ENCODE measurements around the gene ADH5. TPM values are rescaled to one million over a fixed set of nuclear protein-coding genes. Genes with fewer than 3 reads are reported as not detected.

Gene ADH5
- total and polyA plus RNA-seq, 2 of the 8 experiments (the other 6 are each of a cell fraction or from before 2014, with no cell fraction given), result 223 to 327 TPM

DNA sequence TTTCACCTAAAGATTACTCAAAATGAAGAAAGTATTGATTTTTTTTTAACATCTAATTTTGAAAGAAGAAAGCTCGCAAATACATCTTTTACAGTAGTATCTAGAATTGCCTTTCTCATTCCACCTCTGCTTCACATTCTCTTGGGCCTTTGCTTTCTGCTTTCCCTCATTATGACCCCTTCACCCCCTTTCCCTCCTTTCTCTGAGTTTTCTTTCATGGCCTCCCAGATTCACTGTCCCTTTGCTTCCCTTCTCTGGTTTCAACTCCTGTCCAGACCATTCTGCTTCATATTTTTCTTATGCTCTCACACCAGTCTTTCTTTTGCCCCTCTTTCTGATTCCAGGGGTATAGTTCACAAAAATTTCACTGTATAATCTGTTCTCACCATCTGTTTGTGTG is 29.0 kb downstream of the ADH5 start:
- Histone ChIP-seq H4K20me1 (replicated peaks in 1 of 2; ENCODE audit: control insufficient read depth in 1 of 2, insufficient read depth in 2 of 2, low read length in 2 of 2) (peaks cover 0 to 2% of the 10 kb centered on the region in 2 experiments), H4K5ac (ENCODE audit: insufficient read length, low read depth, low read length) (no peak overlapping the region), H2AK5ac (ENCODE audit: low read depth, low read length) (no peak overlapping the region), H3K27me3 (replicated peaks in 1 of 4; ENCODE audit: control insufficient read depth in 3 of 4, extremely low read depth in 1 of 4, insufficient read depth in 3 of 4, low read length in 3 of 4) (no peaks in the 10 kb centered on the region), H3K9ac (replicated peaks in 1 of 4; ENCODE audit: extremely low read depth in 1 of 4, low read depth in 3 of 4, low read length in 3 of 4) (no peak overlapping the region), H3K79me1 (ENCODE audit: low read depth, low read length) (no peaks in the 10 kb centered on the region), H3K18ac (ENCODE audit: extremely low read depth, low read length) (no peak overlapping the region), H2BK15ac (ENCODE audit: low read length) (no peak overlapping the region), H3K9me3 (ENCODE audit: insufficient read depth in 2 of 2, low read depth in 1 of 2, low read length in 1 of 2) (no peaks in the 10 kb centered on the region), H3K79me2 (ENCODE audit: control insufficient read depth in 1 of 2, insufficient read depth in 2 of 2, low read length in 2 of 2) (no peaks in the 10 kb centered on the region), H3K27ac (ENCODE audit: low read depth, low read length) (no peak overlapping the region), H2BK12ac (ENCODE audit: low read depth, low read length) (no peak overlapping the region), H2BK120ac (replicated peaks; ENCODE audit: low read depth, low read length) (no peak overlapping the region), H4K8ac (ENCODE audit: extremely low read depth, insufficient read depth, low read length) (no peak overlapping the region), H2BK5ac (ENCODE audit: low read depth, low read length) (no peak overlapping the region), H3K4me3 (ENCODE audit: extremely low read depth in 1 of 4, insufficient read depth in 2 of 4, low read depth in 3 of 4, low read length in 4 of 4) (no peak overlapping the region), H3K36me3 (ENCODE audit: control insufficient read depth in 2 of 4, insufficient read depth in 4 of 4, low read length in 3 of 4) (peaks cover 9 to 47% (median 21%) of the 10 kb centered on the region in 4 experiments), H3K23ac (ENCODE audit: insufficient read length) (no peak overlapping the region), H3K4me2 (ENCODE audit: insufficient read depth in 1 of 2, low read depth in 2 of 2, low read length in 2 of 2) (no peak overlapping the region), H3K4ac (replicated peaks; ENCODE audit: insufficient read length, low read depth, low read length) (no peak overlapping the region), H3K56ac (replicated peaks; ENCODE audit: insufficient read length, low read depth, low read length) (no peak overlapping the region), H2BK20ac (ENCODE audit: low read length) (no peak overlapping the region), H3K4me1 (replicated peaks in 1 of 4; ENCODE audit: control insufficient read depth in 3 of 4, insufficient read depth in 4 of 4, low read length in 3 of 4) (0 out of 7 replicates have a peak, but pooled peaks cover 0 to 1% (median 0%) of the 10 kb centered on the region in 4 experiments), H2AFZ (ENCODE audit: low read length) (no peak overlapping the region), H4K91ac (replicated peaks; ENCODE audit: insufficient read length, low read length) (no peak overlapping the region), H3K23me2 (ENCODE audit: low read depth, low read length) (no peaks in the 10 kb centered on the region), H3K14ac (ENCODE audit: insufficient read length) (no peak overlapping the region)
- no peak for TF ChIP-seq CBX5 (IDR thresholded peaks at IDR 0.05; ENCODE audit: low read depth, low read length)
- TF ChIP-seq RNF2 (IDR thresholded peaks at IDR 0.05; ENCODE audit: borderline replicate concordance, low read depth, low read length, missing control alignments, poor library complexity, severe bottlenecking), result no peak
- no peak for TF ChIP-seq POLR2AphosphoS5 (IDR thresholded peaks at IDR 0.05; ENCODE audit: low read depth, low read length)
- TF ChIP-seq BACH1 (IDR thresholded peaks at IDR 0.05; ENCODE audit: low read length), result no peak
- no peak for TF ChIP-seq JUN (IDR thresholded peaks at IDR 0.05; ENCODE audit: low read depth, low read length)
- TF ChIP-seq CBX8 (IDR thresholded peaks at IDR 0.05; ENCODE audit: borderline replicate concordance, low read depth, low read length), result no peak
- no peak for TF ChIP-seq KDM4A (IDR thresholded peaks at IDR 0.05; ENCODE audit: low read depth, low read length, severe bottlenecking)
- FAIRE-seq (no peak), DNase-seq (ENCODE audit: low read depth in 1 of 2, low spot score in 2 of 2) (no peak)
- CTCF ChIA-PET (ENCODE audit: partially characterized antibody), result interaction anchor here (1.5 to 4.6 kb wide), 2 partner anchors 9 to 65 kb away, joined by 6 to 33 read pairs; partner anchors contain the start of gene METAP1
- POLR2A ChIA-PET (ENCODE audit: partially characterized antibody), result interaction anchor here (0.6 to 2.3 kb wide), 2 partner anchors 8 to 12 kb away, joined by 3 to 12 read pairs; no protein-coding TSS in a partner anchor
- 93% methylated on average over 1 of the region's 1 CpG; no CpG with 5 or more reads in 1 of the 2 experiments for WGBS, 2 experiments (ENCODE audit: extremely low coverage in 1 of 2, insufficient coverage in 1 of 2, insufficient read length in 1 of 2, insufficient replicate concordance in 2 of 2, low coverage in 1 of 2, low lambda C conversion rate in 2 of 2, missing lambda C conversion rate in 1 of 2)
